Testis (tissue), 3 donors: ENCODE results near the gene GCSH. TPM values are rescaled to one million over a fixed set of nuclear protein-coding genes. Genes with fewer than 3 reads are reported as not detected.
"Not testable (repeated sequence)": the region's sequence is repeated elsewhere in the genome, so short reads cannot be mapped to it uniquely, and the experiment has no call there.

ENCODE experiments used
- DNase-seq: peaks from one replicate; pipeline ENCODE4 v3.0.0-alpha.2; 2019
- H3K27ac ChIP-seq, 2 donors: fragments of 200-600 bp; sonication (generic); one replicate each; pipeline ENCODE4 v1.5.1; 2019
- H3K27me3 ChIP-seq: fragments of 200-600 bp; sonication (generic); one replicate; pipeline ENCODE4 v1.5.1; 2019
- H3K36me3 ChIP-seq: fragments of 200-600 bp; sonication (generic); one replicate; pipeline ENCODE4 v1.5.1; 2017; ENCODE audit warnings: low read depth; ENCODE audit errors: missing control alignments
- H3K4me1 ChIP-seq: fragments of 200-600 bp; sonication (generic); one replicate; pipeline ENCODE4 v1.5.1; 2019
- H3K4me3 ChIP-seq, 2 donors: fragments of 200-600 bp; sonication (generic); one replicate each; pipeline ENCODE4 v1.5.1; 2017 to 2019
- H3K9me3 ChIP-seq: fragments of 200-600 bp; sonication (generic); one replicate; pipeline ENCODE4 v1.5.1; 2017
- POLR2A ChIP-seq: fragments of 450-650 bp; IDR thresholded peaks from one replicate; pipeline ENCODE4 v1.6.1; 2017; ENCODE audit warnings: antibody characterized with exemption, mild to moderate bottlenecking, moderate library complexity
- WGBS, 2 donors: methylation state at CpG; one replicate each; pipeline ENCODE4 v1.1.5; 2018; 5-methylcytosine and 5-hydroxymethylcytosine counted together
- intact Hi-C: fragments of 100-400 bp; cut with DNase I; formaldehyde crosslinking; loops from one replicate; pipeline ENCODE4 v1.15.1; 2023; ENCODE audit warnings: low total_unique reads
- polyA plus RNA-seq: library from polyadenylated mRNA; stranded (reverse); fragments of 350-450 nt; fragmentation: Illumina TruSeq; extraction: RNeasy Lipid Tissue Mini Kit (QIAGEN cat#74804); gene quantifications from one replicate; pipeline ENCODE4 v1.2.3, GENCODE V29; 2014; ENCODE audit warnings: low read depth, low replicate concordance; ENCODE audit not compliant: insufficient read depth
- total RNA-seq, 2 donors: library from RNA; depleted of rRNA; stranded (reverse); fragments of >200 nt; gene quantifications; one replicate each; pipeline ENCODE4 v1.2.3, GENCODE V29; 2016
- TF ChIP-seq, protein P1 (sequence below), 3 experiments: fragments of 450-650 bp in 2 of 3; fragments of 200-600 bp in 1 of 3; sonication (generic) in 1 of 3; IDR thresholded peaks; one replicate each; pipeline ENCODE4 v1.5.1; 2016 to 2019; ENCODE audit warnings: antibody characterized with exemption in 3 of 3, mild to moderate bottlenecking in 2 of 3, moderate library complexity in 1 of 3

The GCSH gene
- total and polyA plus RNA-seq, 3 donors from 2014 or later = 10.3 to 19.4 (median 18.4) TPM

DNA sequence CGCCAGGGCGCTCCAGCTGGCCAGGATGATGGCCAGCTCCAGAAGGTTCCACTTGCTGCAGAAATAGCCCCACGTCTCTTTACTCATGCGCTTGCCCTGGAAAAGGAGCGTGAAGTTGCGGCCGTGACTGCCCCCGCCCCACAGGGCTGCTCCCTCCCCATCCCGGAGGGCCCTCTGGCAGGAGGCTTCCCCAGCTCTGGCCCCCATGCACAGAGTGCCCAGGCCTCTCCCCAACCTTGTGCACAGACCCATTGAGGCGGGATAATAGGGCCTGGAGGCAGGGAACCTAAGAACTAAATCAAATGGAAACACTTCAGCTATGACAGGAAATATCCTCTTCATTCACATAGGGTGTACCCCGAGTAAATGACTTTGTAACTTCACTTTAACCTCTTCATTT, 21.2 kb upstream of the GCSH start:
- intact Hi-C loops = no loop called here
- 75 to 77% methylated on average over 3 to 11 of the region's 11 CpGs for WGBS, 2 donors
- Histone ChIP-seq H3K36me3 (no peaks in the 10 kb centered on the region), H3K27me3 (no peaks in the 10 kb centered on the region), H3K4me1 (no peaks in the 10 kb centered on the region), H3K27ac (no peak overlapping the region), H3K9me3 (no peaks in the 10 kb centered on the region), H3K4me3 (no peak overlapping the region)
- TF ChIP-seq POLR2A = no peak
- TF ChIP-seq, protein P1, sequence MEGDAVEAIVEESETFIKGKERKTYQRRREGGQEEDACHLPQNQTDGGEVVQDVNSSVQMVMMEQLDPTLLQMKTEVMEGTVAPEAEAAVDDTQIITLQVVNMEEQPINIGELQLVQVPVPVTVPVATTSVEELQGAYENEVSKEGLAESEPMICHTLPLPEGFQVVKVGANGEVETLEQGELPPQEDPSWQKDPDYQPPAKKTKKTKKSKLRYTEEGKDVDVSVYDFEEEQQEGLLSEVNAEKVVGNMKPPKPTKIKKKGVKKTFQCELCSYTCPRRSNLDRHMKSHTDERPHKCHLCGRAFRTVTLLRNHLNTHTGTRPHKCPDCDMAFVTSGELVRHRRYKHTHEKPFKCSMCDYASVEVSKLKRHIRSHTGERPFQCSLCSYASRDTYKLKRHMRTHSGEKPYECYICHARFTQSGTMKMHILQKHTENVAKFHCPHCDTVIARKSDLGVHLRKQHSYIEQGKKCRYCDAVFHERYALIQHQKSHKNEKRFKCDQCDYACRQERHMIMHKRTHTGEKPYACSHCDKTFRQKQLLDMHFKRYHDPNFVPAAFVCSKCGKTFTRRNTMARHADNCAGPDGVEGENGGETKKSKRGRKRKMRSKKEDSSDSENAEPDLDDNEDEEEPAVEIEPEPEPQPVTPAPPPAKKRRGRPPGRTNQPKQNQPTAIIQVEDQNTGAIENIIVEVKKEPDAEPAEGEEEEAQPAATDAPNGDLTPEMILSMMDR (IDR thresholded peaks at IDR 0.05) = no peak
- no peak for DNase-seq

DNA sequence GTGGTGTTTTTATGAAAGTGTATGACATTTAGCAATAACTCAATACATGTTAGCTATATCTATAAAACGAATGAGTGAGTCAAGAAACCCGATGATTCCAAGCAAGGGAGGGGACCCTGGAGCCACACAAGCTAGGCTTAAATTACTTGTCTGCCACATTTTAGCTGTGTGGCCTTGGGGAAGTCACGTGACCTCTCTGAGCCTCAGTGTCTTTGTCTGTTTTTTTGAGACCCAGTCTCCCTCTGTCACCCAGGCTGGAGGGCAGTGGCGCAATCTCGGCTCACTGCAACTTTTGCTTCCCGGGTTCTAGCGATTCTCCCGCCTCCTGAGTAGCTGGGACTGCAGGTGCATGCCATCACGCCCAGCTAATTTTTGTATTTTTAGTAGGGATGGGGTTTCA, 20.1 kb upstream of the GCSH start:
- H3K4me1 ChIP-seq = no peaks in the 10 kb centered on the region
- no peak for TF ChIP-seq POLR2A
- TF ChIP-seq, protein P1 (IDR thresholded peaks at IDR 0.05) = no peak
- no peak overlapping the region for H3K4me3 ChIP-seq
- H3K27me3 ChIP-seq = no peaks in the 10 kb centered on the region
- no peaks in the 10 kb centered on the region for H3K36me3 ChIP-seq
- H3K27ac ChIP-seq = no peak overlapping the region
- intact Hi-C loops = no loop called here
- 78 to 92% methylated on average over 6 to 9 of the region's 9 CpGs for WGBS, 2 donors
- no peak for DNase-seq
- H3K9me3 ChIP-seq = no peaks in the 10 kb centered on the region

DNA sequence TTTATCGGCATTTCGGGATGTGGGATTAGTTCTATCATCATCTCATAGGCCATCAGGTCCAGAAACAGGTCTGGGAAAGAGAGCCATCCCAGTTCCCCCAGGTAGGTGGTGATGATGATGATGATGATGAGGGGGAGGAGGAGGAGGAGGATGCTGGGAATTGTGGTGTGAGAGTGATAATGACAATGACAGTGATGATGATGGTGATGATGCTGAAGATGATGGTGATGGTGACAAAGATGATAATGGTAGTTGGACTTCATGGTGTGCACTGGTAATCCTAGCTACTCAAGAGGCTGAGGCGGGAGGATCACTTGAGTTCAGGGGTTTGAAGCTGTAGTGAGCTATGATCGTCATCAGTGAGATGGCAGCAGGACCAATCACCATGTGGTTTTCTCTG, 16.3 kb upstream of the GCSH start:
- Histone ChIP-seq H3K4me3 (no peak overlapping the region), H3K27ac (no peak overlapping the region), H3K9me3 (no peaks in the 10 kb centered on the region), H3K4me1 (no peaks in the 10 kb centered on the region), H3K36me3 (no peaks in the 10 kb centered on the region), H3K27me3 (no peaks in the 10 kb centered on the region)
- TF ChIP-seq POLR2A = no peak
- TF ChIP-seq, protein P1 (IDR thresholded peaks at IDR 0.05) = no peak
- whole genome bisulfite sequencing, 2 donors = 94 to 96% methylated on average over 4 of the region's 4 CpGs
- intact Hi-C loops = no loop called here
- no peak for DNase-seq

DNA sequence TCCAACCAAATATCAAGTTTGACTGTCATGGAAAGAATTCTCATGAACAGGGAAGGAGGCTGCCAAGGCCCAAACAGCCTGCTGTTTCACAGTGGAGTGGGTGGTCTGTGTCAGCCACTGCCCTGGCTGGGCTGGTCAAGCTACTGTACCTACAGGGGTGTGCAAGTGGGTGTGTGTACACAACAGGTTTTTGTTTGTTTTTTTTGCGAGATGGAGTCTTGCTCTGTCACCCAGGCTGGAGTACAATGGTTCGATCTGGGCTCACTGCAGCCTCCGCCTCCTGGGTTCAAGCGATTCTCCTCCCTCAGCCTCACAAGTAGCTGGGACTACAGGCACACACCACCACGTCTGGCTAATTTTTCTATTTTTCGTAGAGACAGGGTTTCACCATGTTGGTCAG, 13.1 kb upstream of the GCSH start:
- WGBS, 2 donors = 89 to 98% methylated on average over 6 of the region's 6 CpGs
- H3K4me3 ChIP-seq, H3K27me3 ChIP-seq, H3K27ac ChIP-seq, H3K36me3 ChIP-seq, H3K4me1 ChIP-seq, DNase-seq, intact Hi-C loops, H3K9me3 ChIP-seq: not testable (repeated sequence)

DNA sequence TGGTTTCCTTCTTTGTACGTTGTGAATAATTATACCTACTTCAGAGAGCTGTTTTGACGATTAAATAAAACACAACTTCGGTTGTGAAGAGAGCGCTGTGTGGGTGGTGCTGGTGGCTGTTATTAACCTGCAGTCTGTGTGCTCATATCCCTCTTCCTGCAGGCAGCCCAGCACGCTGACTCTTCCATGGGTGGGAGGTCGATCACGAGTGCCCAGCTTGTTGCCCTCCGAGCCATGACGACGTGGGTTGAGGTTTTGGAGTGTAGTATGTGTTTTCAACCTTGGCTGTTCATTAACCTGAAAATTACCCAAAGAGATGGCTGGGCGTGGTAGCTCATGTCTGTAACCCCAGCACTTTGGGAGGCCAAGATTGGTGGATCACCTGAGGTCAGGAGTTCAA, 11.3 kb upstream of the GCSH start:
- Histone ChIP-seq H3K27ac (no peak overlapping the region), H3K27me3 (no peaks in the 10 kb centered on the region), H3K36me3 (no peaks in the 10 kb centered on the region), H3K4me3 (no peak overlapping the region), H3K4me1 (no peaks in the 10 kb centered on the region), H3K9me3 (no peaks in the 10 kb centered on the region)
- 83 to 88% methylated on average over 11 of the region's 11 CpGs for WGBS, 2 donors
- TF ChIP-seq, protein P1 (IDR thresholded peaks at IDR 0.05) = no peak
- TF ChIP-seq POLR2A = no peak
- DNase-seq = no peak
- intact Hi-C loops = no loop called here
